Measurements from ENCODE around the gene SV2A.
A peak's percentile ranks its signal among the peaks of the same experiment; 100 is the strongest.

SV2A gene

GRCh38 chr1:149888247-149888998, 29.2 kb downstream of the SV2A start:
- TF ChIP-seq, protein P1, sequence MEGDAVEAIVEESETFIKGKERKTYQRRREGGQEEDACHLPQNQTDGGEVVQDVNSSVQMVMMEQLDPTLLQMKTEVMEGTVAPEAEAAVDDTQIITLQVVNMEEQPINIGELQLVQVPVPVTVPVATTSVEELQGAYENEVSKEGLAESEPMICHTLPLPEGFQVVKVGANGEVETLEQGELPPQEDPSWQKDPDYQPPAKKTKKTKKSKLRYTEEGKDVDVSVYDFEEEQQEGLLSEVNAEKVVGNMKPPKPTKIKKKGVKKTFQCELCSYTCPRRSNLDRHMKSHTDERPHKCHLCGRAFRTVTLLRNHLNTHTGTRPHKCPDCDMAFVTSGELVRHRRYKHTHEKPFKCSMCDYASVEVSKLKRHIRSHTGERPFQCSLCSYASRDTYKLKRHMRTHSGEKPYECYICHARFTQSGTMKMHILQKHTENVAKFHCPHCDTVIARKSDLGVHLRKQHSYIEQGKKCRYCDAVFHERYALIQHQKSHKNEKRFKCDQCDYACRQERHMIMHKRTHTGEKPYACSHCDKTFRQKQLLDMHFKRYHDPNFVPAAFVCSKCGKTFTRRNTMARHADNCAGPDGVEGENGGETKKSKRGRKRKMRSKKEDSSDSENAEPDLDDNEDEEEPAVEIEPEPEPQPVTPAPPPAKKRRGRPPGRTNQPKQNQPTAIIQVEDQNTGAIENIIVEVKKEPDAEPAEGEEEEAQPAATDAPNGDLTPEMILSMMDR (IDR thresholded peaks at IDR 0.05), result peak; percentile 72; the same call in 1 of the 2 replicates

DNA sequence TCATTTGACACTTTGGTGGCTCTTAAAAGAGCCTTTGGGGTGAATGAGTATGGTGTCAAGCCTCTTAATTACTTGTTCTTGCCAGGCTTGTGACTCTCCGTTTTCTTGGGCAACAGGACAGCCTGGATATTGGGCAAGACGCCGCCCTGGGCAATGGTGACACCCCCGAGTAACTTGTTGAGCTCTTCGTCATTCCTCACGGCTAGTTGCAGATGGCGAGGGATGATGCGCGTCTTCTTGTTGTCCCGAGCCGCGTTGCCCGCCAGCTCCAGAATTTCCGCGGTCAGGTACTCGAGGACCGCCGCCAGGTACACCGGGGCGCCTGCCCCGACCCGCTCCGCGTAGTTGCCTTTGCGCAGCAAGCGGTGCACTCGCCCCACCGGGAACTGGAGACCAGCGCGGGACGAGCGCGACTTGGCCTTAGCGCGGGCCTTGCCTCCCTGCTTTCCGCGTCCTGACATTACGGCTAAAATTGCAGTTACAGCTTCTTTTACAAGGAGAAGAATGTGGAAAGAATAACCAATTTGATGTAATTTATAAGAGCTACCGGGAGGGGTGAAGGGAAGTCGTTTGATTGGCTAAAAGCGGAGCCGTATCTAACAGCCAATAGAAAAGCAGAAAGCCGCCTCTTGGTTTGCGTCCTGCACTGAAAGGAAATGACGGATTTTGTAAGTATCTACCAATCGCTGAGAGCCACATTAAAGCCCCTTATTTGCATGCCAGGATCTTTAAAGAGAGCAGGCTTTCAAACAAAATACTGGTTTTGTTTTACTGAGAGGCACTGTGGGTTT, 30.0 kb downstream of the SV2A start:
- TF ChIP-seq, protein P1 (IDR thresholded peaks at IDR 0.05), result no peak

- TF ChIP-seq, protein P1 (IDR thresholded peaks at IDR 0.05), result no peak
These were observed 31.0 kb downstream of the SV2A start for GRCh38 chr1:149886396-149887195.

GRCh38 chr1:149885339-149886120, 32.1 kb downstream of the SV2A start:
- TF ChIP-seq, protein P1 (IDR thresholded peaks at IDR 0.05), result no peak

DNA sequence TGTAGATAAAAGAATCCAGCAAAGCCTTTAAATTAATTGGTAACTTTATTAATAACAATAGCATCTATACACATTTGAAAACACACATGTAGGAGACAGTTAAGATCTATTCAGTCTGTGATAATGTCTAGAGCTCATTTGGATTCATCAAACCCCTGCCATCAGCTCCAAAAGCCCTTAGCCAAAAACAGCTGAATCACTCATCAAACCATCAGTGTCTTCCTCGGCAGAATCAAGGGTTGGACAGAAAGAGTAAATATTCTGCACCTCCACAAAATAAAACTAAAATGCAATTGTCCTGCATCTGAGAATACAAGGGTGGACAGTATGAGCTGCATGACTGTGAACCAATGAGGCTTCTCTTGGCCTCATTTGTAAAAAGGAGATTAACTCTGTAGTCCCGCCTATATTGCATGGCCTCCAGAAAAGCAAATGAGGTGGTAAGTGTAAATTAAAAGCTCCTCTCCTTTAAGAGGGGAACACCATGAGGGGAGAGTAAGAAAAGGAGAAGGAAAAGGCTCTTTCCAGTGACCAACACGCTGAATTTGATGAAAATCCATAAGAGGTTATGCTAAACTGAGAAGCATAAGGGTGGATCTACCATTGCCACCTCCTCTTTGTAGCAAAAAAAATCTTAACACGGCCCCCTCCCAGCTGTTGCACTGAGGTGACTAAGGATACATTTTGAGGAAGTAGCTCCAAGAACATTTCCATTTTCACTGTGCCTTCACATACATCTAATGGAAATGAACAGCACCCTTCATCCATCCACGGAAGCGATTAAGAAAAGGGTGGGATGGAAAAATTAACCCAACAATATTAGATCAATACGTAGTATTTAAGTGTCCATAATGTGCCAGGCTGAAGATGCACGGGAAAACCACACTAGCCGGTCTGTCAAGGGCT, 33.0 kb downstream of the SV2A start:
- TF ChIP-seq, protein P1 (IDR thresholded peaks at IDR 0.05), result no peak

DNA sequence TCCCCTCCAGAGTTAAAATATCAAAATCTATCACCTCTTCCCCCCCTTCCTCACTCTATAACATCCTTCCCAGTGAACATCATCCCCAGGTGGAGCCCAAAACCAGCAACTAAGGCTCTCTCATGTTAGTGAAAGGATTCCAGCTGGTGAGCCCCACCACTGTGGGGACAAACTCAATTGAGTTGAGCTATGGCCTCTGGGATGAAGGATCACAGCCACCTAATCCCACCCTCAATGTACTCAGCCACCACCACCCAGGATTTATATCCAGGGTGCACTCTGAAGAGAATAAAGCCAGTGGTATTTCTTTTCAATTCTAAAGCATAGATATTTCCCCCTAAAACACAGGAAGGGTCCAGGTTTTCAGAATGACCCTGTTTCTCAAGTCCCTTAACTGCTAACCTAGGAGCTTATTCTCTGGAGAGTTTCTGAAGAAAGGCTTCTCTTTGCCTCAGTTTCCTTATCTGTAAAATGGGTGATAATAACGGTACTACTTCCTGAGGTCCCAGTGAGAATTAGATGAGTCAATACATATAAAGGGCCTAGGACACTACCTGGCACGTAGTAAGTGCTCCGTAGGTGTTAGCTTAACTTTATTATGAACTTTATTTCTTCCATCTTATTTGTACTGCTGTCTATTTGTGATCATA, 33.9 kb downstream of the SV2A start:
- TF ChIP-seq, protein P1 (IDR thresholded peaks at IDR 0.05), result no peak

Measured in LNCAP (cell line).